Measurements from ENCODE around the gene CARNS1. TPM values are rescaled to one million over a fixed set of nuclear protein-coding genes. Genes with fewer than 3 reads are reported as not detected.

The CARNS1 gene
- total RNA-seq, 3 donors from 2014 or later (not counting 1 experiment from before 2014, with no cell fraction given) = 25.0 to 29.0 (median 25.0) TPM

- DNase-seq (no peak), ATAC-seq (no peak)
- peak overlapping the region; percentile 18 to 33 for H3K27ac Mint-ChIP-seq
- no peak overlapping the region for H3K27ac ChIP-seq (ENCODE audit: low read length)
- H3K4me3 ChIP-seq (ENCODE audit: low read length) = no peak overlapping the region
- no peaks in the 10 kb centered on the region for H3K27me3 Mint-ChIP-seq (ENCODE audit: low read depth in 2 of 2)
- intact Hi-C loops (cut with micrococcal nuclease) = loop anchor here (5.0 kb wide), 1 partner anchor 64 kb away; the partner anchor contains the start of genes PPP1CA and TBC1D10C
- no peaks in the 10 kb centered on the region for H3K27me3 ChIP-seq (ENCODE audit: control insufficient read depth, insufficient read depth, low read length)
- H3K9me3 Mint-ChIP-seq = no peaks in the 10 kb centered on the region
- H3K36me3 ChIP-seq (ENCODE audit: control insufficient read depth, insufficient read depth, low read length) = peaks cover 6% of the 10 kb centered on the region
- 96% methylated on average over 4 of the region's 5 CpGs for WGBS (ENCODE audit: insufficient coverage)
- no peaks in the 10 kb centered on the region for H3K9me3 ChIP-seq (ENCODE audit: control insufficient read depth, insufficient read depth, low read length)
- peak overlapping the region; percentile 21 for H3K4me3 Mint-ChIP-seq
- TF ChIP-seq CTCF (IDR thresholded peaks at IDR 0.05) = no peak
- H3K36me3 Mint-ChIP-seq = no peaks in the 10 kb centered on the region
- H3K4me1 ChIP-seq (ENCODE audit: control insufficient read depth, insufficient read depth, low read length) = peaks cover 42% of the 10 kb centered on the region
- H3K4me1 Mint-ChIP-seq = peaks cover 12 to 37% of the 10 kb centered on the region in 2 donors
These were observed 50.9 kb downstream of the CARNS1 start for GRCh38 chr11:67466367-67466766.

- peaks cover 12 to 37% of the 10 kb centered on the region in 2 donors for H3K4me1 Mint-ChIP-seq
- DNase-seq (no peak), ATAC-seq (no peak)
- no peaks in the 10 kb centered on the region for H3K9me3 Mint-ChIP-seq
- no peaks in the 10 kb centered on the region for H3K36me3 Mint-ChIP-seq
- no peak for TF ChIP-seq CTCF (IDR thresholded peaks at IDR 0.05)
- H3K9me3 ChIP-seq (ENCODE audit: control insufficient read depth, insufficient read depth, low read length) = no peaks in the 10 kb centered on the region
- 89% methylated on average over 11 of the region's 11 CpGs for WGBS (ENCODE audit: insufficient coverage)
- H3K4me3 Mint-ChIP-seq = peak overlapping the region; percentile 73
- no peaks in the 10 kb centered on the region for H3K27me3 ChIP-seq (ENCODE audit: control insufficient read depth, insufficient read depth, low read length)
- no peak overlapping the region for H3K4me3 ChIP-seq (ENCODE audit: low read length)
- intact Hi-C loops (cut with micrococcal nuclease) = loop anchor here (5.0 kb wide), 1 partner anchor 65 kb away; the partner anchor contains the start of genes PPP1CA and TBC1D10C
- H3K36me3 ChIP-seq (ENCODE audit: control insufficient read depth, insufficient read depth, low read length) = peaks cover 6% of the 10 kb centered on the region
- H3K4me1 ChIP-seq (ENCODE audit: control insufficient read depth, insufficient read depth, low read length) = peaks cover 42% of the 10 kb centered on the region
- H3K27ac ChIP-seq (ENCODE audit: low read length) = no peak overlapping the region
- H3K27ac Mint-ChIP-seq = peak overlapping the region; percentile 18 to 82
- no peaks in the 10 kb centered on the region for H3K27me3 Mint-ChIP-seq (ENCODE audit: low read depth in 2 of 2)
These were observed 51.7 kb downstream of the CARNS1 start for GRCh38 chr11:67466962-67467771.

GRCh38 chr11:67468056-67468455 lies 52.6 kb downstream of the CARNS1 start:
- H3K36me3 ChIP-seq (ENCODE audit: control insufficient read depth, insufficient read depth, low read length) = peaks cover 6% of the 10 kb centered on the region
- Mint-ChIP-seq H3K27me3 (ENCODE audit: low read depth in 2 of 2) (no peaks in the 10 kb centered on the region), H3K4me3 (peak overlapping the region; percentile 85), H3K9me3 (no peaks in the 10 kb centered on the region), H3K4me1 (peaks cover 12 to 37% of the 10 kb centered on the region in 2 donors), H3K27ac (peak overlapping the region; percentile 66 to 82), H3K36me3 (no peaks in the 10 kb centered on the region)
- H3K4me1 ChIP-seq (ENCODE audit: control insufficient read depth, insufficient read depth, low read length) = peaks cover 42% of the 10 kb centered on the region
- no peak for ATAC-seq
- peak overlapping the region; percentile 38 for H3K27ac ChIP-seq (ENCODE audit: low read length)
- H3K4me3 ChIP-seq (ENCODE audit: low read length) = peak overlapping the region; percentile 58
- 65% methylated on average over 5 of the region's 5 CpGs for WGBS (ENCODE audit: insufficient coverage)
- no peaks in the 10 kb centered on the region for H3K9me3 ChIP-seq (ENCODE audit: control insufficient read depth, insufficient read depth, low read length)
- TF ChIP-seq CTCF (IDR thresholded peaks at IDR 0.05) = no peak
- DNase-seq = no peak
- intact Hi-C loops (cut with micrococcal nuclease) = loop anchor here (5.0 kb wide), 1 partner anchor 66 kb away; the partner anchor contains the start of genes PPP1CA and TBC1D10C
- H3K27me3 ChIP-seq (ENCODE audit: control insufficient read depth, insufficient read depth, low read length) = no peaks in the 10 kb centered on the region
